SK-N-SH (cell line): ENCODE data around the gene FLT4. TPM values are rescaled to one million over a fixed set of nuclear protein-coding genes. Genes with fewer than 3 reads are reported as not detected.

Experiments
- CTCF ChIA-PET: fragments of 300-600, 350-600 bp; formaldehyde crosslinking; extraction: SDS; loops from one replicate; lab custom pipeline; 2021; lab: Yijun Ruan, JAX
- POLR2A ChIA-PET: fragments of 350-600 bp; sonication (Branson Sonifier 250); formaldehyde crosslinking; extraction: SDS; loops from one replicate; lab custom pipeline; 2020; ENCODE audit warnings: antibody characterized with exemption, inconsistent platforms; lab: Yijun Ruan, JAX
- DNase-seq: peaks from one replicate; pipeline ENCODE4 v3.0.0; 2012
- H2AFZ ChIP-seq: fragments of 200-600 bp; sonication (generic); 2 replicates; pipeline ENCODE4 v1.8.1; 2016; ENCODE audit warnings: antibody characterized with exemption, mild to moderate bottlenecking, low read depth
- H3F3A ChIP-seq: fragments of 200-600 bp; sonication (generic); replicated peaks from 2 replicates; pipeline ENCODE3; 2016; ENCODE audit warnings: antibody characterized with exemption, mild to moderate bottlenecking; ENCODE audit not compliant: insufficient read depth
- H3K27ac ChIP-seq, 2 experiments: fragments of 200-500 bp in 1 of 2; fragments of 200-600 bp in 1 of 2; sonication (Bioruptor generic) in 1 of 2; sonication (generic), shearing (Covaris generic) in 1 of 2; 2 replicates each; pipeline versions ENCODE4 v1.5.1 to v1.6.1; 2014 to 2016; ENCODE audit warnings: low read depth in 2 of 2, inconsistent platforms in 1 of 2, low read length in 1 of 2, mild to moderate bottlenecking in 1 of 2, mixed read lengths in 1 of 2
- H3K27me3 ChIP-seq: fragments of 200-600 bp; sonication (generic), shearing (Covaris generic); 2 replicates; pipeline ENCODE4 v1.6.1; 2016; ENCODE audit warnings: mixed run types; ENCODE audit not compliant: insufficient read depth
- H3K36me3 ChIP-seq, 2 experiments: fragments of 200-500 bp in 1 of 2; fragments of 200-600 bp in 1 of 2; sonication (Bioruptor generic) in 1 of 2; sonication (generic) in 1 of 2; replicated peaks in 1 of 2; 2 replicates each; pipeline versions ENCODE3 to v1.5.1; 2014 to 2016; ENCODE audit warnings: low read length in 1 of 2, mild to moderate bottlenecking in 1 of 2; ENCODE audit not compliant: insufficient read depth in 2 of 2, control insufficient read depth in 1 of 2
- H3K4me1 ChIP-seq, 2 experiments: fragments of 200-500 bp in 1 of 2; fragments of 200-600 bp in 1 of 2; sonication (Bioruptor generic) in 1 of 2; sonication (generic), shearing (Covaris generic) in 1 of 2; 2 replicates each; pipeline versions ENCODE4 v1.5.1 to v1.6.1; 2014 to 2016; ENCODE audit warnings: low read depth in 1 of 2, low read length in 1 of 2, mixed run types in 1 of 2; ENCODE audit not compliant: insufficient read depth in 2 of 2, control insufficient read depth in 1 of 2
- H3K4me2 ChIP-seq: fragments of 200-600 bp; sonication (generic), shearing (Covaris generic); 2 replicates; pipeline ENCODE4 v1.6.1; 2017; ENCODE audit warnings: mixed run types
- H3K4me3 ChIP-seq, 2 experiments: fragments of 200-500 bp in 1 of 2; fragments of 200-600 bp in 1 of 2; sonication (Bioruptor generic) in 1 of 2; sonication (generic), shearing (Covaris generic) in 1 of 2; 2 replicates each; pipeline versions ENCODE4 v1.5.1 to v1.8.1; 2014 to 2016; ENCODE audit warnings: low read depth in 2 of 2, inconsistent platforms in 1 of 2, low read length in 1 of 2, mild to moderate bottlenecking in 1 of 2, mixed read lengths in 1 of 2, moderate library complexity in 1 of 2
- H3K79me2 ChIP-seq: fragments of 200-600 bp; sonication (generic); 2 replicates; pipeline ENCODE4 v1.8.1; 2017; ENCODE audit warnings: mild to moderate bottlenecking; ENCODE audit not compliant: insufficient read depth
- H3K9ac ChIP-seq: fragments of 200-600 bp; sonication (generic); 2 replicates; pipeline ENCODE4 v1.6.1; 2017; ENCODE audit warnings: mixed run types
- H3K9me2 ChIP-seq: fragments of 200-600 bp; sonication (generic); 2 replicates; pipeline ENCODE4 v1.6.1; 2017; ENCODE audit warnings: mixed run types
- H3K9me3 ChIP-seq: fragments of 200-600 bp; sonication (generic); 2 replicates; pipeline ENCODE4 v1.6.1; 2017; ENCODE audit warnings: mixed run types, mild to moderate bottlenecking, moderate library complexity
- H4K20me1 ChIP-seq: fragments of 200-600 bp; sonication (generic); 2 replicates; pipeline ENCODE4 v1.6.1; 2017; ENCODE audit warnings: mild to moderate bottlenecking, mixed run types; ENCODE audit not compliant: insufficient read depth
- CHD2 ChIP-seq: fragments of 150-350 bp; IDR thresholded peaks from 2 replicates; pipeline ENCODE4 v1.6.1; 2018; ENCODE audit warnings: low read length; ENCODE audit not compliant: partially characterized antibody
- EP300 ChIP-seq, 2 experiments: IDR thresholded peaks; 2 replicates each; pipeline versions ENCODE4 v1.4.0 to v1.6.1; 2012; ENCODE audit warnings: borderline replicate concordance in 1 of 2, low read depth in 1 of 2, low read length in 1 of 2
- GABPA ChIP-seq: IDR thresholded peaks from 2 replicates; pipeline ENCODE4 v1.4.0; 2012; ENCODE audit warnings: low read depth, mild to moderate bottlenecking
- RFX5 ChIP-seq: IDR thresholded peaks from 2 replicates; pipeline ENCODE4 v1.6.1; 2012; ENCODE audit warnings: mild to moderate bottlenecking, improper control_type of control experiment, low read length
- RXRA ChIP-seq: IDR thresholded peaks from 2 replicates; pipeline ENCODE4 v1.4.0; 2012; ENCODE audit warnings: low read depth, mild to moderate bottlenecking, borderline replicate concordance
- SIN3A ChIP-seq: IDR thresholded peaks from 2 replicates; pipeline ENCODE4 v1.6.1; 2012; ENCODE audit warnings: low read depth, mild to moderate bottlenecking, low read length, moderate library complexity, borderline replicate concordance
- TAF1 ChIP-seq: IDR thresholded peaks from 2 replicates; pipeline ENCODE4 v1.6.1; 2012; ENCODE audit warnings: low read depth, mild to moderate bottlenecking, low read length, moderate library complexity, borderline replicate concordance
- TCF12 ChIP-seq: IDR thresholded peaks from 2 replicates; pipeline ENCODE4 v1.4.0; 2012
- WGBS: methylation state at CpG from one replicate; pipeline ENCODE4 v1.1.6; 2017; ENCODE audit warnings: low lambda C conversion rate; 5-methylcytosine and 5-hydroxymethylcytosine counted together
- polyA plus RNA-seq, 3 experiments: library from polyadenylated mRNA; depleted of rRNA; stranded (reverse); fragments of >200 nt; gene quantifications; 2 replicates each; pipeline ENCODE4 v1.2.3, GENCODE V29; 2012
- TF ChIP-seq, protein P1 (sequence below): IDR thresholded peaks from 2 replicates; pipeline ENCODE4 v1.6.1; 2012; ENCODE audit warnings: mild to moderate bottlenecking, low read depth, low read length, moderate library complexity

The FLT4 gene
- polyA plus RNA-seq, 1 of the 3 experiments (the other 2 are of a cell fraction) = 0.05 TPM

- no peak overlapping the region for H2AFZ ChIP-seq
- no peak overlapping the region for H3K4me2 ChIP-seq
- POLR2A ChIA-PET = no interaction called here
- no peaks in the 10 kb centered on the region for H3K79me2 ChIP-seq
- H3K36me3 ChIP-seq = no peaks in the 10 kb centered on the region
- CTCF ChIA-PET = interaction anchor here (0.6 to 1.6 kb wide), 4 partner anchors 13 to 244 kb away, joined by 3 to 6 read pairs (median 4); no protein-coding TSS in a partner anchor
- H3K27me3 ChIP-seq = peaks cover 16% of the 10 kb centered on the region
- H3K4me3 ChIP-seq = no peak overlapping the region
- H3K9me3 ChIP-seq = no peaks in the 10 kb centered on the region
- H4K20me1 ChIP-seq = no peaks in the 10 kb centered on the region
- no peaks in the 10 kb centered on the region for H3F3A ChIP-seq
- no peak overlapping the region for H3K9ac ChIP-seq
- H3K27ac ChIP-seq = no peak overlapping the region
- DNase-seq = no peak
- no peaks in the 10 kb centered on the region for H3K9me2 ChIP-seq
- H3K4me1 ChIP-seq = no peaks in the 10 kb centered on the region
- WGBS = 23% methylated on average over 5 of the region's 5 CpGs
- no peak for TF ChIP-seq RFX5
- no peak for TF ChIP-seq RXRA
- TF ChIP-seq, protein P1, sequence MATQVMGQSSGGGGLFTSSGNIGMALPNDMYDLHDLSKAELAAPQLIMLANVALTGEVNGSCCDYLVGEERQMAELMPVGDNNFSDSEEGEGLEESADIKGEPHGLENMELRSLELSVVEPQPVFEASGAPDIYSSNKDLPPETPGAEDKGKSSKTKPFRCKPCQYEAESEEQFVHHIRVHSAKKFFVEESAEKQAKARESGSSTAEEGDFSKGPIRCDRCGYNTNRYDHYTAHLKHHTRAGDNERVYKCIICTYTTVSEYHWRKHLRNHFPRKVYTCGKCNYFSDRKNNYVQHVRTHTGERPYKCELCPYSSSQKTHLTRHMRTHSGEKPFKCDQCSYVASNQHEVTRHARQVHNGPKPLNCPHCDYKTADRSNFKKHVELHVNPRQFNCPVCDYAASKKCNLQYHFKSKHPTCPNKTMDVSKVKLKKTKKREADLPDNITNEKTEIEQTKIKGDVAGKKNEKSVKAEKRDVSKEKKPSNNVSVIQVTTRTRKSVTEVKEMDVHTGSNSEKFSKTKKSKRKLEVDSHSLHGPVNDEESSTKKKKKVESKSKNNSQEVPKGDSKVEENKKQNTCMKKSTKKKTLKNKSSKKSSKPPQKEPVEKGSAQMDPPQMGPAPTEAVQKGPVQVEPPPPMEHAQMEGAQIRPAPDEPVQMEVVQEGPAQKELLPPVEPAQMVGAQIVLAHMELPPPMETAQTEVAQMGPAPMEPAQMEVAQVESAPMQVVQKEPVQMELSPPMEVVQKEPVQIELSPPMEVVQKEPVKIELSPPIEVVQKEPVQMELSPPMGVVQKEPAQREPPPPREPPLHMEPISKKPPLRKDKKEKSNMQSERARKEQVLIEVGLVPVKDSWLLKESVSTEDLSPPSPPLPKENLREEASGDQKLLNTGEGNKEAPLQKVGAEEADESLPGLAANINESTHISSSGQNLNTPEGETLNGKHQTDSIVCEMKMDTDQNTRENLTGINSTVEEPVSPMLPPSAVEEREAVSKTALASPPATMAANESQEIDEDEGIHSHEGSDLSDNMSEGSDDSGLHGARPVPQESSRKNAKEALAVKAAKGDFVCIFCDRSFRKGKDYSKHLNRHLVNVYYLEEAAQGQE = no peak
- no peak for TF ChIP-seq SIN3A
Measured at GRCh38 chr5:180624587-180624986, 24.8 kb downstream of the FLT4 start.

DNA sequence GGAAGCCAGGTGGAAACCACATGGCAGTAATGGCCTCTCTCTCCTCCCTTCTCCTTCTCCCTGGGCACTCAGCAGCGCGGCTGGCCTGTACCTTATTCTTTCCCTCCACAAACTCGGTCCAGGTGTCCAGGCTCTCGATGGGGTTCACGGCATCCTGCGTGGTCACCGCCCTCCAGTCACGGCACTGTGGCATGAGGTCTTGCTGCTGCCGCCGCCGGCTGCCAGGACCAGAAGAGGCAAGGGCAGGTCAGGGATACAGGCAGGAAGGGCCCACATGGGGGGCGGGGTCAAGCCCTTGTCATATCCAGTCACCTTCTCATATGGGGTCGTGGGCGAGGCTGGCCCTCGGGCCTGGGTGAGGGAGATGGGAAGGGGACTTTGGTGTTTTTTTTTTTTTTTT, 25.6 kb downstream of the FLT4 start:
- Histone ChIP-seq H3K9ac (no peak overlapping the region), H3K9me2 (no peaks in the 10 kb centered on the region), H3K4me3 (no peak overlapping the region), H3K79me2 (no peaks in the 10 kb centered on the region), H3K36me3 (no peaks in the 10 kb centered on the region), H3K27ac (no peak overlapping the region), H2AFZ (no peak overlapping the region), H3K4me2 (no peak overlapping the region), H3K9me3 (no peaks in the 10 kb centered on the region), H4K20me1 (no peaks in the 10 kb centered on the region), H3F3A (no peaks in the 10 kb centered on the region), H3K27me3 (peaks cover 18% of the 10 kb centered on the region), H3K4me1 (no peaks in the 10 kb centered on the region)
- POLR2A ChIA-PET = no interaction called here
- no peak for DNase-seq
- CTCF ChIA-PET = no interaction called here
- TF ChIP-seq CHD2 (no peak), TAF1 (no peak), SIN3A (no peak), TCF12 (no peak), GABPA (no peak), EP300 (IDR thresholded peaks at IDR 0.05; ENCODE audit: borderline replicate concordance in 1 of 2, low read depth in 1 of 2, low read length in 1 of 2) (no peak)
- 88% methylated on average over 13 of the region's 15 CpGs for WGBS
